H1 (cell line): ENCODE data around the gene SF3B3. TPM values are rescaled to one million over a fixed set of nuclear protein-coding genes. Genes with fewer than 3 reads are reported as not detected.

ENCODE experiments used
- CEBPB ChIP-seq: IDR thresholded peaks from 2 replicates; pipeline ENCODE4 v1.6.1; 2012; ENCODE audit warnings: low read depth, low read length
- NRF1 ChIP-seq: IDR thresholded peaks from 2 replicates; pipeline ENCODE4 v1.6.1; 2011; ENCODE audit warnings: mild to moderate bottlenecking, low read depth, low read length, improper control_type of control experiment
- POLR2AphosphoS5 ChIP-seq: IDR thresholded peaks from 2 replicates; pipeline ENCODE4 v1.6.1; 2011; ENCODE audit warnings: low read depth, low read length
- TEAD4 ChIP-seq: IDR thresholded peaks from 2 replicates; pipeline ENCODE4 v1.6.1; 2012; ENCODE audit warnings: low read depth, low read length, inconsistent platforms, mixed read lengths
- polyA plus RNA-seq, 7 experiments: library from polyadenylated mRNA; depleted of rRNA in 3 of 7; stranded (reverse) in 5 of 7; unstranded in 2 of 7; fragments of >200 nt in 5 of 7; fragments of 200-250 nt in 2 of 7; gene quantifications; 1 replicate in 5 of 7; 2 replicates in 1 of 7; 4 replicates in 1 of 7; pipeline versions ENCODE4 v1.2.1 to v1.2.3, GENCODE V29; 2011 to 2013; ENCODE audit warnings: missing spikeins in 2 of 7, mixed read lengths in 2 of 7
- total RNA-seq: library from RNA; stranded (reverse); fragmentation: NEBNext Ultra II Directional; extraction: Animal tissue kit (Norgen Biotek cat#: 25700); gene quantifications from 2 replicates; pipeline ENCODE4 v1.2.1, GENCODE V29; 2021
- TF ChIP-seq, protein P1 (sequence below): fragments of 300-600 bp; sonication (generic); IDR thresholded peaks from 2 replicates; pipeline ENCODE4 v1.7.1; 2012; ENCODE audit warnings: low read length, moderate library complexity, mild to moderate bottlenecking, inconsistent platforms; ENCODE audit not compliant: insufficient replicate concordance

Gene SF3B3
- total and polyA plus RNA-seq, 2 of the 8 experiments (the other 6 are each of a cell fraction or from before 2014, with no cell fraction given), result 241 to 521 TPM

DNA sequence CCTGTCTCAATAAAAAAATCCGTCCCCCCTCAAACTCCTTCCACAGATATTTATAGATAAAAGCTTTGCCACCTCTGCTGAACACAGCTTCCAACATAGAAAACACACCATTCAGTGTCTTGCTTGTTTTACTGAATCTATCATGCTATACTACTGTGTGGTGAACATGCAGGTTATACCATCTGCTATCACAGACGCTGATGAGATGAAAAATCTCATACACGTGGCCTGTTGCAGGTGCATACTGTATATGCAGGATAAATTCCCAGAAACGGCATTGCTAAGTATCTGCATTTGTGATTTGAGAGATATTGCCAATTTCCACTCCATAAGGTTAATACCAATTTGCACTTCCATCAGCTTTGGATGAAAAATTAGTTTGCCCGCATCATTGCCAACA lies 92.3 kb downstream of the SF3B3 start (continued):
- TF ChIP-seq, protein P1, sequence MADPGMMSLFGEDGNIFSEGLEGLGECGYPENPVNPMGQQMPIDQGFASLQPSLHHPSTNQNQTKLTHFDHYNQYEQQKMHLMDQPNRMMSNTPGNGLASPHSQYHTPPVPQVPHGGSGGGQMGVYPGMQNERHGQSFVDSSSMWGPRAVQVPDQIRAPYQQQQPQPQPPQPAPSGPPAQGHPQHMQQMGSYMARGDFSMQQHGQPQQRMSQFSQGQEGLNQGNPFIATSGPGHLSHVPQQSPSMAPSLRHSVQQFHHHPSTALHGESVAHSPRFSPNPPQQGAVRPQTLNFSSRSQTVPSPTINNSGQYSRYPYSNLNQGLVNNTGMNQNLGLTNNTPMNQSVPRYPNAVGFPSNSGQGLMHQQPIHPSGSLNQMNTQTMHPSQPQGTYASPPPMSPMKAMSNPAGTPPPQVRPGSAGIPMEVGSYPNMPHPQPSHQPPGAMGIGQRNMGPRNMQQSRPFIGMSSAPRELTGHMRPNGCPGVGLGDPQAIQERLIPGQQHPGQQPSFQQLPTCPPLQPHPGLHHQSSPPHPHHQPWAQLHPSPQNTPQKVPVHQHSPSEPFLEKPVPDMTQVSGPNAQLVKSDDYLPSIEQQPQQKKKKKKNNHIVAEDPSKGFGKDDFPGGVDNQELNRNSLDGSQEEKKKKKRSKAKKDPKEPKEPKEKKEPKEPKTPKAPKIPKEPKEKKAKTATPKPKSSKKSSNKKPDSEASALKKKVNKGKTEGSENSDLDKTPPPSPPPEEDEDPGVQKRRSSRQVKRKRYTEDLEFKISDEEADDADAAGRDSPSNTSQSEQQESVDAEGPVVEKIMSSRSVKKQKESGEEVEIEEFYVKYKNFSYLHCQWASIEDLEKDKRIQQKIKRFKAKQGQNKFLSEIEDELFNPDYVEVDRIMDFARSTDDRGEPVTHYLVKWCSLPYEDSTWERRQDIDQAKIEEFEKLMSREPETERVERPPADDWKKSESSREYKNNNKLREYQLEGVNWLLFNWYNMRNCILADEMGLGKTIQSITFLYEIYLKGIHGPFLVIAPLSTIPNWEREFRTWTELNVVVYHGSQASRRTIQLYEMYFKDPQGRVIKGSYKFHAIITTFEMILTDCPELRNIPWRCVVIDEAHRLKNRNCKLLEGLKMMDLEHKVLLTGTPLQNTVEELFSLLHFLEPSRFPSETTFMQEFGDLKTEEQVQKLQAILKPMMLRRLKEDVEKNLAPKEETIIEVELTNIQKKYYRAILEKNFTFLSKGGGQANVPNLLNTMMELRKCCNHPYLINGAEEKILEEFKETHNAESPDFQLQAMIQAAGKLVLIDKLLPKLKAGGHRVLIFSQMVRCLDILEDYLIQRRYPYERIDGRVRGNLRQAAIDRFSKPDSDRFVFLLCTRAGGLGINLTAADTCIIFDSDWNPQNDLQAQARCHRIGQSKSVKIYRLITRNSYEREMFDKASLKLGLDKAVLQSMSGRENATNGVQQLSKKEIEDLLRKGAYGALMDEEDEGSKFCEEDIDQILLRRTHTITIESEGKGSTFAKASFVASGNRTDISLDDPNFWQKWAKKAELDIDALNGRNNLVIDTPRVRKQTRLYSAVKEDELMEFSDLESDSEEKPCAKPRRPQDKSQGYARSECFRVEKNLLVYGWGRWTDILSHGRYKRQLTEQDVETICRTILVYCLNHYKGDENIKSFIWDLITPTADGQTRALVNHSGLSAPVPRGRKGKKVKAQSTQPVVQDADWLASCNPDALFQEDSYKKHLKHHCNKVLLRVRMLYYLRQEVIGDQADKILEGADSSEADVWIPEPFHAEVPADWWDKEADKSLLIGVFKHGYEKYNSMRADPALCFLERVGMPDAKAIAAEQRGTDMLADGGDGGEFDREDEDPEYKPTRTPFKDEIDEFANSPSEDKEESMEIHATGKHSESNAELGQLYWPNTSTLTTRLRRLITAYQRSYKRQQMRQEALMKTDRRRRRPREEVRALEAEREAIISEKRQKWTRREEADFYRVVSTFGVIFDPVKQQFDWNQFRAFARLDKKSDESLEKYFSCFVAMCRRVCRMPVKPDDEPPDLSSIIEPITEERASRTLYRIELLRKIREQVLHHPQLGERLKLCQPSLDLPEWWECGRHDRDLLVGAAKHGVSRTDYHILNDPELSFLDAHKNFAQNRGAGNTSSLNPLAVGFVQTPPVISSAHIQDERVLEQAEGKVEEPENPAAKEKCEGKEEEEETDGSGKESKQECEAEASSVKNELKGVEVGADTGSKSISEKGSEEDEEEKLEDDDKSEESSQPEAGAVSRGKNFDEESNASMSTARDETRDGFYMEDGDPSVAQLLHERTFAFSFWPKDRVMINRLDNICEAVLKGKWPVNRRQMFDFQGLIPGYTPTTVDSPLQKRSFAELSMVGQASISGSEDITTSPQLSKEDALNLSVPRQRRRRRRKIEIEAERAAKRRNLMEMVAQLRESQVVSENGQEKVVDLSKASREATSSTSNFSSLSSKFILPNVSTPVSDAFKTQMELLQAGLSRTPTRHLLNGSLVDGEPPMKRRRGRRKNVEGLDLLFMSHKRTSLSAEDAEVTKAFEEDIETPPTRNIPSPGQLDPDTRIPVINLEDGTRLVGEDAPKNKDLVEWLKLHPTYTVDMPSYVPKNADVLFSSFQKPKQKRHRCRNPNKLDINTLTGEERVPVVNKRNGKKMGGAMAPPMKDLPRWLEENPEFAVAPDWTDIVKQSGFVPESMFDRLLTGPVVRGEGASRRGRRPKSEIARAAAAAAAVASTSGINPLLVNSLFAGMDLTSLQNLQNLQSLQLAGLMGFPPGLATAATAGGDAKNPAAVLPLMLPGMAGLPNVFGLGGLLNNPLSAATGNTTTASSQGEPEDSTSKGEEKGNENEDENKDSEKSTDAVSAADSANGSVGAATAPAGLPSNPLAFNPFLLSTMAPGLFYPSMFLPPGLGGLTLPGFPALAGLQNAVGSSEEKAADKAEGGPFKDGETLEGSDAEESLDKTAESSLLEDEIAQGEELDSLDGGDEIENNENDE, result no peak
- no peak for TF ChIP-seq CEBPB
- TF ChIP-seq TEAD4, result no peak
- TF ChIP-seq NRF1, result no peak
- TF ChIP-seq POLR2AphosphoS5, result 0 out of 2 replicates have a peak, but pooled peaks have one; percentile 31
- TF ChIP-seq, all 59 proteins: peak for 1
